ENCODE results near the gene TMEM140.

DNA sequence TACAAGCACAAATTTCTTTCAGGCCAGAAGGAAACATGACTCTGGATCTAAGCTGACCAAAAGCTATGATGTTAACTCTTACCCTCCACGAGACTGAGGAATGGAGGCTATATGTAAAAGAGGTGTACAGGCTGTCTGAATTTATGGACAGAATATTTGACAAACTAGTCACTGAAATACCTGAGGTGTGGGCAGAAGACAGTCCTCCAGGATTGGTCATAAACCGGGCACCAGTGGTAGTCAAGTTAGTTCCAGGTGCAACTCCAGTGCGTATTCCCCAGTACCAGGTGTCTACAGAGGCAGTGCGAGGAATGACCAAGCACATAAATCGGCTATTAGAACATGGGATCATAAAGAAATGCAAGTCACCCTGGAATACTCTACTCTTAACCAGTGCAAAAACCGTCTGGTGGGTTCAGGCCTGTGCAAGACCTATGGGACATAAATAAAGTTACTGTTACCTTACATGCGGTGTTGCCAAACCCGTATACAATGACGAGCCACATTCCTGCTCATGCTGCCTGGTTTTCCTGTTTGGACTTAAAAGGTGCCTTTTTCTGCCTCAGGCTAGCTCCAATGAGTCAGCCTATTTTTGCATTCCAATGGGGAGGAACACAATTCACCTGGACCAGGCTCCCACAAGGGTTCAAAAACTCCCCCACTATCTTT lies 29.3 kb downstream of the TMEM140 start:
- TF ChIP-seq, protein P1, sequence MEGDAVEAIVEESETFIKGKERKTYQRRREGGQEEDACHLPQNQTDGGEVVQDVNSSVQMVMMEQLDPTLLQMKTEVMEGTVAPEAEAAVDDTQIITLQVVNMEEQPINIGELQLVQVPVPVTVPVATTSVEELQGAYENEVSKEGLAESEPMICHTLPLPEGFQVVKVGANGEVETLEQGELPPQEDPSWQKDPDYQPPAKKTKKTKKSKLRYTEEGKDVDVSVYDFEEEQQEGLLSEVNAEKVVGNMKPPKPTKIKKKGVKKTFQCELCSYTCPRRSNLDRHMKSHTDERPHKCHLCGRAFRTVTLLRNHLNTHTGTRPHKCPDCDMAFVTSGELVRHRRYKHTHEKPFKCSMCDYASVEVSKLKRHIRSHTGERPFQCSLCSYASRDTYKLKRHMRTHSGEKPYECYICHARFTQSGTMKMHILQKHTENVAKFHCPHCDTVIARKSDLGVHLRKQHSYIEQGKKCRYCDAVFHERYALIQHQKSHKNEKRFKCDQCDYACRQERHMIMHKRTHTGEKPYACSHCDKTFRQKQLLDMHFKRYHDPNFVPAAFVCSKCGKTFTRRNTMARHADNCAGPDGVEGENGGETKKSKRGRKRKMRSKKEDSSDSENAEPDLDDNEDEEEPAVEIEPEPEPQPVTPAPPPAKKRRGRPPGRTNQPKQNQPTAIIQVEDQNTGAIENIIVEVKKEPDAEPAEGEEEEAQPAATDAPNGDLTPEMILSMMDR (IDR thresholded peaks at IDR 0.05; ENCODE audit: insufficient read depth, low read depth, low read length), result no peak
- TF ChIP-seq EZH2 (IDR thresholded peaks at IDR 0.05; ENCODE audit: insufficient read depth, low read length), result no peak

Data from astrocyte (in vitro differentiated cells and primary cell).